Measurements from ENCODE around the gene RAPGEFL1. TPM values are rescaled to one million over a fixed set of nuclear protein-coding genes. Genes with fewer than 3 reads are reported as not detected.

Gene RAPGEFL1
- total RNA-seq, 3 donors from 2014 or later (not counting 1 experiment from before 2014, with no cell fraction given) = 4.7 to 9.0 (median 6.7) TPM

DNA sequence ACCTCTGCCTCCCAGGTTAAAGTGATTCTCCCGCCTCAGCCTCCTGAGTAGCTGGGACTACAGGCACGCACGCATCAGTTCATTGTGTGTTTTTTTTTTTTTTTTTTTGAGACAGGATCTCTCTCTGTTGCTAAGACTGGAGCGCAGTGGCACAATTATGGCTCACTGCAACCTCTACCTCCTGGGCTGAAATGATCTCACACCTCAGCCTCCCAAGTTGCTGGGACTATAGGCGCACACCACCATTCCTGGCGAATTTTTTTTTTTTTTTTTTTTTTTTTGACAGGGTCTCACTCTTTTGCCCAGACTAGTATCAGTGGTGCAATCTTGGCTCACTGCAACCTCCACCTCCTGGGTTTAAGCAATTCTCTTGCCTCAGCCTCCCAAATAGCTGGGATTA lies 17.8 kb upstream of the RAPGEFL1 start:
- no peaks in the 10 kb centered on the region for H3K9me3 ChIP-seq (ENCODE audit: control insufficient read depth, insufficient read depth, low read length)
- Mint-ChIP-seq H3K27me3 (ENCODE audit: low read depth in 2 of 2) (no peaks in the 10 kb centered on the region), H3K4me1 (peaks cover 0 to 16% of the 10 kb centered on the region in 2 donors), H3K36me3 (peaks cover 13% of the 10 kb centered on the region), H3K4me3 (no peak overlapping the region), H3K9me3 (no peaks in the 10 kb centered on the region), H3K27ac (no peak overlapping the region)
- H3K27me3 ChIP-seq (ENCODE audit: control insufficient read depth, insufficient read depth, low read length) = no peaks in the 10 kb centered on the region
- no peak overlapping the region for H3K27ac ChIP-seq (ENCODE audit: low read length)
- H3K4me3 ChIP-seq (ENCODE audit: low read length) = no peak overlapping the region
- TF ChIP-seq, protein P1, sequence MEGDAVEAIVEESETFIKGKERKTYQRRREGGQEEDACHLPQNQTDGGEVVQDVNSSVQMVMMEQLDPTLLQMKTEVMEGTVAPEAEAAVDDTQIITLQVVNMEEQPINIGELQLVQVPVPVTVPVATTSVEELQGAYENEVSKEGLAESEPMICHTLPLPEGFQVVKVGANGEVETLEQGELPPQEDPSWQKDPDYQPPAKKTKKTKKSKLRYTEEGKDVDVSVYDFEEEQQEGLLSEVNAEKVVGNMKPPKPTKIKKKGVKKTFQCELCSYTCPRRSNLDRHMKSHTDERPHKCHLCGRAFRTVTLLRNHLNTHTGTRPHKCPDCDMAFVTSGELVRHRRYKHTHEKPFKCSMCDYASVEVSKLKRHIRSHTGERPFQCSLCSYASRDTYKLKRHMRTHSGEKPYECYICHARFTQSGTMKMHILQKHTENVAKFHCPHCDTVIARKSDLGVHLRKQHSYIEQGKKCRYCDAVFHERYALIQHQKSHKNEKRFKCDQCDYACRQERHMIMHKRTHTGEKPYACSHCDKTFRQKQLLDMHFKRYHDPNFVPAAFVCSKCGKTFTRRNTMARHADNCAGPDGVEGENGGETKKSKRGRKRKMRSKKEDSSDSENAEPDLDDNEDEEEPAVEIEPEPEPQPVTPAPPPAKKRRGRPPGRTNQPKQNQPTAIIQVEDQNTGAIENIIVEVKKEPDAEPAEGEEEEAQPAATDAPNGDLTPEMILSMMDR (IDR thresholded peaks at IDR 0.05) = no peak
- intact Hi-C loops (cut with micrococcal nuclease) = no loop called here
- WGBS (ENCODE audit: insufficient coverage) = 98% methylated on average over 6 of the region's 6 CpGs
- no peaks in the 10 kb centered on the region for H3K4me1 ChIP-seq (ENCODE audit: control insufficient read depth, insufficient read depth, low read length)
- DNase-seq (no peak), ATAC-seq (no peak)
- peaks cover 34% of the 10 kb centered on the region for H3K36me3 ChIP-seq (ENCODE audit: control insufficient read depth, insufficient read depth, low read length)

DNA sequence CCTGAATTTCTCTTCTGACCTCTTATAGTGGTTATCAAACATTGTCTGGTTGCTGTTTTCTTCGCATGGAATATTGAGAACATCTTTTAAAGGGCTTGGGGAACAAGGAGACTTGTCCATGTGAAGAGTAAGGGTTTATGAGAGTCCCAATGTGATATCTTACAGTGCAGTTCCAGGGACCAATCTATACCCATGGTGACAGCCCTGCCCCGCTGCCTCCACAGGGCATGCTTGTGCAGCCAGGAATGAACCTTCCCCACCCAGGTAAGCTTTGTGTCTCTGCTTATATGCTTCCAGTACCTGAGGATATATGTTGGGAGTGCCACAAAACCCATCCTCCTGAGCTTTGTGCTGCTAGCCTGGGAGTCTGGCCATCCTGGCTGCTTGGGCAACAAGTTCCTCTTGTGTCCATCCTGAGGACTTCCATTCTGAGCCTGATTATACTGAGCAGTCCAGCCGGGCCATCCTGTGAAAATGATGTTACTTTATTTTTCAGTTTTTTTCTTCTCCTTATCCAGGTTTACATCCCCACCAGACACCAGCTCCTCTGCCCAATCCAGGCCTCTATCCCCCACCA lies 9.5 kb upstream of the RAPGEFL1 start:
- Mint-ChIP-seq H3K27ac (peak overlapping the region; percentile 74 to 90), H3K9me3 (no peaks in the 10 kb centered on the region), H3K36me3 (peaks cover 16% of the 10 kb centered on the region), H3K4me1 (peaks cover 6 to 9% of the 10 kb centered on the region in 2 donors), H3K4me3 (no peak overlapping the region), H3K27me3 (ENCODE audit: low read depth in 2 of 2) (no peaks in the 10 kb centered on the region)
- DNase-seq (no peak), ATAC-seq (no peak)
- TF ChIP-seq, protein P1 (IDR thresholded peaks at IDR 0.05) = no peak
- Histone ChIP-seq H3K36me3 (ENCODE audit: control insufficient read depth, insufficient read depth, low read length) (peaks cover 77% of the 10 kb centered on the region), H3K4me1 (ENCODE audit: control insufficient read depth, insufficient read depth, low read length) (no peaks in the 10 kb centered on the region), H3K27me3 (ENCODE audit: control insufficient read depth, insufficient read depth, low read length) (no peaks in the 10 kb centered on the region), H3K27ac (ENCODE audit: low read length) (no peak overlapping the region), H3K4me3 (ENCODE audit: low read length) (no peak overlapping the region), H3K9me3 (ENCODE audit: control insufficient read depth, insufficient read depth, low read length) (no peaks in the 10 kb centered on the region)
- 95% methylated on average over 3 of the region's 3 CpGs for WGBS (ENCODE audit: insufficient coverage)
- intact Hi-C loops (cut with micrococcal nuclease) = loop anchor here (1.0 kb wide), 2 partner anchors 54 to 105 kb away; partner anchors contain the start of gene THRA

DNA sequence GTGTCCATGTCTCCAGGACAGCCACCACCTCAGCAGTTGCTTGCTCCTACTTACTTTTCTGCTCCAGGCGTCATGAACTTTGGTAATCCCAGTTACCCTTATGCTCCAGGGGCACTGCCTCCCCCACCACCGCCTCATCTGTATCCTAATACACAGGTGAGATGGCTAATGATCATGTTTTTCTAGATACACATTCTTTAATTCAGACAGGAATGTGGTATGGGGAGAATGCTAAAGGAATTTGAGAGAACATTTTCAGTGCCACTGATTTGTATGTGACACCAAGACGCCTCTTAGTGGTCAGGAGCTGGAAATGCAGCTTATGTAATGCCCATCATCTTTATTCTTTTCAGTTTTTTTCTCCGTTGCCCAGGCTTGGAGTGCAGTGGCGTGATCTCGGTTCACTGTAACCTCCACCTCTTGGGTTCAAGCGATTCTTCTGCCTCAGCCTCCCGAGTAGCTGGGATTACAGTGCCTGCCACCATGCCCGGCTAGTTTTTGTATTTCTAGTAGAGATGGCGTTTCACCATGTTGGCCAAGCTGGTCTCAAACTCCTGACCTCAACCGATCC lies 8.9 kb upstream of the RAPGEFL1 start:
- DNase-seq = peak in 1 of 2 donors; percentile 83
- Histone ChIP-seq H3K4me1 (ENCODE audit: control insufficient read depth, insufficient read depth, low read length) (no peaks in the 10 kb centered on the region), H3K9me3 (ENCODE audit: control insufficient read depth, insufficient read depth, low read length) (no peaks in the 10 kb centered on the region), H3K27ac (ENCODE audit: low read length) (no peak overlapping the region), H3K4me3 (ENCODE audit: low read length) (no peak overlapping the region), H3K27me3 (ENCODE audit: control insufficient read depth, insufficient read depth, low read length) (no peaks in the 10 kb centered on the region), H3K36me3 (ENCODE audit: control insufficient read depth, insufficient read depth, low read length) (peaks cover 71% of the 10 kb centered on the region)
- peak; percentile 81 to 96 (median 83) for ATAC-seq
- intact Hi-C loops (cut with micrococcal nuclease) = loop anchor here (1.0 kb wide), 2 partner anchors 55 to 106 kb away; partner anchors contain the start of gene THRA
- Mint-ChIP-seq H3K4me1 (peaks cover 6 to 9% of the 10 kb centered on the region in 2 donors), H3K27me3 (ENCODE audit: low read depth in 2 of 2) (no peaks in the 10 kb centered on the region), H3K9me3 (no peaks in the 10 kb centered on the region), H3K36me3 (peaks cover 16% of the 10 kb centered on the region), H3K4me3 (no peak overlapping the region), H3K27ac (peak overlapping the region; percentile 74 to 90)
- 51% methylated on average over 11 of the region's 11 CpGs for WGBS (ENCODE audit: insufficient coverage)
- TF ChIP-seq, protein P1 (IDR thresholded peaks at IDR 0.05) = peak; percentile 75
